Kidney tubule cell (primary cell): ENCODE results near the gene EME1.

Experiments used
- DNase-seq: peaks from one replicate; pipeline ENCODE4 v3.0.0-alpha.2; 2018; ENCODE audit warnings: low spot score

Gene EME1

GRCh38 chr17:50363217-50364060 is 9.6 kb upstream of the EME1 start:
- no peak for DNase-seq

- DNase-seq: no peak
These were observed 9.0 kb upstream of the EME1 start for GRCh38 chr17:50364061-50364458.

DNA sequence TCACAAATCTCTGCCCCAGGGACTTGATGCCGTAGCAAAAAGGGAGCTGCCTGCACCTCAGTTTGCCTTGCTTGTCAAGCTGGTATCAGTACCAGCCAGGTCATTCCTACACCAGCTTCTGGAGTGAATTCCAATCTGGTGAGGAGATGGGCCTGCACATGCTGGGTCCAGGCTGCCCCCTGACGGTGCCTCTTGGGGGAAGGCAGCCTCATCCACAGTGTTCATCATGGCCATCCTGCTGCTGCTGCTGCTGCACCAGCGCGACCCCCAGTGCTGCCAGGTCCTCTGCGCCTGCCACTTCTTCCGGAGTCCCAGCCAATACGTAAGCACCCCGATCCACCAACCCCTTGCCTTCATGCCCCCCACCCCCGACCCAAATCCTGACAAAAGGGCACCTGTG is 8.3 kb upstream of the EME1 start:
- no peak for DNase-seq

DNA sequence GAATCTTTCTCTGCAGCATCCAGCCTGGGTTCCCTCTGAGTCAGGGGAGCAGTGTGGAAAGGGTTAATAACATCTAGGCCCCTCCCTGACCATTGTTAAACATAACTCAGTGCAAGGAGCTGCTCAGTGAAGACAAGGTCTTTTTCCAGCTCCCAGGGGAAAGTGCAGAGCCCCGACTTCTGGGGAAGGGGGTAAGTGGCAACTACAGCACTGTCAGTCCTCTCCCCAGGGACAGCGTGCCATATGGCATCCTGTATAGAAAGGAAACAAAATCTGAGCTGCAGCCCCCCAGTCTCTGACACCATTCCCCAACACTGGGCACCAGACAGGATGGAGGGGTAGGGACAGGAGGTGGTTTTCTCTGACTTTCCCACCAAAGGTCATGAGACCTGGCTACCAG is 7.9 kb upstream of the EME1 start:
- no peak for DNase-seq

- DNase-seq: no peak
These were observed 7.2 kb upstream of the EME1 start for GRCh38 chr17:50365649-50366393.

GRCh38 chr17:50367401-50367800 is 5.6 kb upstream of the EME1 start:
- DNase-seq: no peak

DNA sequence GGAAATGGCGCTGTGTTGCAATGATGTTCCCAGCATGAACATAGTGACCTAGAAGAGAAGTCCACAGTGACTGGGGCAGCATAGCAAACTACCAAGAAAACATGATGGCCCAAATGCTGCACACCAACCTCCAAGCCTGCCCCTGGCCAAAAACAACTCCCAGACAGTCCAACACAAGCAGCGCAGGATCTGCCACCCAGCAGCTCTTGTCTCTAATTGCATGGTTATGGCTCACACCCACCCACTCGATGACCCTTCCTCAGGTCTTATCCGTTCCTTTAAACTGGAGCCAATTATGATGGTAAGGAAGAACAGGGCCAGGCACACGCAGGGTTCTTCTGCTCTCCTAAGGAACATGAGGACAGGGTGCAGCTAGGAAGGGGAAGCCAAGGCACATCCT is 3.0 kb upstream of the EME1 start:
- DNase-seq: no peak

GRCh38 chr17:50371526-50371925 is 1.5 kb upstream of the EME1 start:
- DNase-seq: no peak

- no peak for DNase-seq
These were observed 739 bp upstream of the EME1 start for GRCh38 chr17:50372222-50372757.

- DNase-seq: no peak
These were observed 676 bp downstream of the EME1 start for GRCh38 chr17:50373705-50374104.

- DNase-seq: no peak
These were observed 3.0 kb downstream of the EME1 start for GRCh38 chr17:50375858-50376538.

DNA sequence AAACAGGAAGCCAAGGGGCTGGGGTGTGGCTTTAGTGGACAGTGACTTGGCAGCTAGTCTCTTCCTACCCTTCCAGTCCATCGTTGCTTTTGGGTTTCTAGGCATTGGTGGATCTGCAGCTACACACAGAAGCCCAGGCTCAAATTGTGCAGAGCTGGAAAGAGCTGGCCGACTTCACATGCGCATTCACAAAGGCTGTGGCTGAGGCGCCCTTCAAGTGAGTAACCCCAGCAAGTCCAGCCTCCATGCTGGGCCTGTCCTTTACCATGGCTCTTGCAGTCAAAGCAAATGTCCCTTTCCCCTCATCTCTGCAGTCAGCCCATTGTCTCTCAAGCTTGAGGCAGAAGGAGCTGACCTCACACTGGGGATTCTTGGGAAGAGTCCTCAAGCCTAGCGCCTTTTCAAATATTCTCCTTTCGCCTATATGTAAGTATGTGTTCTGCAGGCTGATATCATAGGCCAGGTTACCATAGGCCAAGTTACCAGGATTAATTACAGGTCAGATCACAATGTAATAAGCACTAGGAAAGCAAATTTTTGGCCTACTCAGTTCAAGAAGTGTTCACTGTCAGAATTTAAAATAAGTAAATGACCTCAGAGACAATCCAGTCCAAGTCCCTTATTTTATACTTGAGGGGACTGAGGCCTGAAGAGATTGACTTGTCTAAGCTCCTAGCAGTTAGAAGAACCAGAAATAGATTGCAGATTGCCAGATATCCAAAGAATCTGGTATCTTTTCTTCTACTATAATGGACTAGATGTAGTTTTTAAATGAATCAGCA is 6.5 kb downstream of the EME1 start:
- DNase-seq: no peak

DNA sequence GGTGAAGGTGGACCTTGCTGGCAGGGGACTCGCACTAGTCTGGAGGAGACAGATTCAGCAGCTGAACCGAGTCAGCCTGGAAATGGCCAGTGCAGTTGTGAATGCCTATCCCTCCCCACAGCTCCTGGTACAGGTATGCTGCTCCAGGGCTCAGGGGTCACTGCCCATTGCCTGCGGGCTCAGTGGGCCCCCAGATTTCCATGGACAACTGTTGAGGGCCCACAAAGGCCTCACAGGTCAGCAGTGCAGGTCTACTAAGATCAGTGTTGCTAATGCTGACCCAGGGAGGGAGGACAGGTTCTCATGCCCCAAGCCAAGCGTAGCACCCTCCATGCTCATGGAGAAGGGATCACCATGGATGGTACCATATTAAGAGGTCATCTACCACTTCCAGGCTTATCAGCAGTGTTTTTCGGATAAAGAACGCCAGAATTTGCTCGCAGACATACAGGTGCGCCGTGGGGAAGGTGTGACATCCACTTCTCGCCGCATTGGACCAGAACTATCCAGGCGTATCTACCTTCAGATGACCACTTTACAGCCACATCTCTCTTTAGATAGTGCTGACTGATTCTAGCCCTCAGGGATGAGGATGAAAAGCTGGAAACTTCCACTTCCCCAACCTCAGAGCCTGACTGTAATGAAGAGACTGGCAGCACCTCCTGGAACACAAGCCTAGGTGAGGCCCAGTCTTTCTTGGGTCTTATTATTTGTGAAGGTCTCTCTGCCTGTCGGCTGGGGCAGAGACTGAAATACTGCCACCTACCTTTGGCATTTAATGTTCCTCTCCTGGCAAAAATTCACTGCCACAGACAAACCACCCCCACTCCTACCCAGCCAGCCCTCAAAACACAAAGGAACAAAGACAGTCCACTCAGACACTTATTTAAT is 7.6 kb downstream of the EME1 start:
- DNase-seq: no peak

DNA sequence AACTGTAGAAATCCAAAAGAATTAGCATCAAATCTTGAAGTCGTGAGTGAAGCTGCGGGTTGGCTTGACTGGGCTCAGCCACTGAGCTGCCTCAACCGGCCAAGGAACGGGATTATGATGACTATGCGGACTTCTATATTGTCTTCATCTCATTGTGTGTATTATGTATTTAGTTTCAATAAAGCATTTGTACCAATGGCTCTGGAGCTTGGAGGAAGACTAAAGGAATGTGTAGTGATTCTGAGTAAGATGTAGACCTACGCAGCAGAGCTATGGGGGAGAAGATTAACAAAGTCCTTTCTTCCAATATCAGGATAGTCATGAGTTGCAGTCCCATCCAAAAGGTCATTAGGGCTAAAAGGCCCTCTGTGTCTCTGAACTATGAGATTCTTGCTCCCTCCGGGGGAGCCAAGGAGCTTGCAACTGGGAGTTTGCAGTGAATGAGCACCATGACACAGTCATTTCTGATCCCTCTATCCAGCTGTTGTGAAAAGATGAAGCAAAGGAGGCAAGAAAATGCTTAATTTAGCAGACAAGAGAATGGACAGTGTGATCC is 8.3 kb downstream of the EME1 start:
- DNase-seq: no peak

- DNase-seq: no peak
These were observed 8.9 kb downstream of the EME1 start for GRCh38 chr17:50381920-50382319.

DNA sequence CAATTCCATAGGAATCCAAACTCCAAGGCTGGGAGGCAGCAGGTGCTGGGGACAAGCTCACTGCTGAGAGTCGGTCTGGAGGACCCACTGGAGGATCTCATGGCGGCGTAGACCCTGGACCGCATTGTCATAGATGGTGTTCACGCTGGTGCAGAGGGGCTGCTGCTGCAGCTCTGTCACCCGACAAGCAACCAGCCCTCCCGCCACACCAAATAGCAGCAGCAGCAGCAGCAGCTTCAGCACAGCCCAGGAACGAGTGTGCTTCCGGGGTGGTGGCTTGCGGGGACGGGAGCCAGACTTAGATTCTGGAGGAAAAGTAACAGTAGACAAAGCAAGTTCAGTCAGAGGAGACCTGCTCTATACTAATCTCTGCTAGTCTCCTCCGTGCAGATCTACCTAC is 9.9 kb downstream of the EME1 start:
- DNase-seq: no peak

- DNase-seq: no peak
These were observed 13.5 kb downstream of the EME1 start for GRCh38 chr17:50386510-50386909.

GRCh38 chr17:50388728-50389127 is 15.7 kb downstream of the EME1 start:
- DNase-seq: no peak

DNA sequence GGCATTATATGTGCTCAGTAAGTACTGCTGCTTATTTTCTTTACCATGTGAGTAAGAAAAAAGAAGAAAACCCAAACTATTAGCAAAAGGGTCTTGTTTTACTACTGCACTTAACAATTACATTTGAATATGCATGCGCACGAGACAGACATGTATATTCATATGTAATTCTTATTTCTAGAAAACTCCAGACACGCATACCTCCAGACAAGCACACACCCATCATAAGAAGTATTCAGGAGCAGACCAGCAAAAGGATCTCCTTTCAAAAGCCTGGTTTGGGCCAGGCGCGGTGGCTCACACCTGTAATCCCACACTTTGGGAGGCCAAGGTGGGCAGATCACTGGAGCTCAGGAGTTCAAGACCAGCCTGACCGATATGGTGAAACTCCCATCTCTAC is 16.5 kb downstream of the EME1 start:
- no peak for DNase-seq

DNA sequence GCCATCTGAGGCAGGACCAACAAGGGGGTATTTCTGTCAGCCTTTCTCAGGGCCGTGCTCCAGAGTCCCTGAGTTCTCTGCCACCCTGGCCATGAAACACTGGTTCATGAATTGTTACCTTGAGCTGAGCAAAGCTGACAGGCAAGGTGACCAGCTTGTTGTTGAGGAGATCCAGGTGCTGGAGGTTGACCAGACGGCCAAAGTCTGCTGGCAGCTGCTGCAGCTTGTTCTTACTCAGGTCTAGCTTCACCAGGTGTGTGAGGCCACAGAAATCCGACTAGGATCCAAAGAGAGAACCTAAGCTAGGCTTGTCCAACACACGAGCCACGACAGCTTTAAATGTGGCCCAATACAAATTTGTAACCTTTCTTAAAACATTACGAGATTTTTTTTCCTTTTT is 19.6 kb downstream of the EME1 start:
- DNase-seq: no peak

GRCh38 chr17:50393700-50394099 is 20.7 kb downstream of the EME1 start:
- DNase-seq: no peak
